Measurements from ENCODE around the gene THSD7A. TPM values are rescaled to one million over a fixed set of nuclear protein-coding genes. Genes with fewer than 3 reads are reported as not detected.

THSD7A gene
- total and polyA plus RNA-seq, 2 of the 4 experiments (the other 2 are of a cell fraction), result 0.02 to 0.18 TPM

- Histone ChIP-seq H3K4me3 (ENCODE audit: insufficient read depth, low read depth, low read length) (no peak overlapping the region), H2AK9ac (replicated peaks; ENCODE audit: low read depth, low read length, poor library complexity) (no peak overlapping the region), H3K9me1 (ENCODE audit: insufficient read depth, low read length) (no peaks in the 10 kb centered on the region), H4K91ac (ENCODE audit: insufficient read depth, low read depth, low read length) (no peak overlapping the region), H2BK120ac (ENCODE audit: low read depth, low read length) (no peak overlapping the region), H3K4ac (ENCODE audit: low read depth, low read length) (no peak overlapping the region), H3K9ac (ENCODE audit: low read depth, low read length) (no peak overlapping the region), H3K4me1 (ENCODE audit: control insufficient read depth, insufficient read depth, low read length) (no peaks in the 10 kb centered on the region), H3K27me3 (ENCODE audit: control insufficient read depth, insufficient read depth, low read length) (no peaks in the 10 kb centered on the region), H3K36me3 (ENCODE audit: control insufficient read depth, insufficient read depth, low read length) (no peaks in the 10 kb centered on the region), H2AFZ (replicated peaks; ENCODE audit: low read length, poor library complexity) (no peak overlapping the region), H3K14ac (replicated peaks; ENCODE audit: low read depth, low read length) (no peak overlapping the region), H3K18ac (ENCODE audit: low read depth, low read length) (no peak overlapping the region), H2BK5ac (ENCODE audit: low read depth, low read length, poor library complexity, severe bottlenecking) (no peak overlapping the region), H4K8ac (ENCODE audit: low read depth in 2 of 2, low read length in 2 of 2) (no peak overlapping the region), H4K20me1 (ENCODE audit: insufficient read depth, low read length) (no peaks in the 10 kb centered on the region), H3K23ac (ENCODE audit: low read depth, low read length) (no peak overlapping the region), H3K27ac (ENCODE audit: insufficient read depth, low read length) (no peak overlapping the region), H3K79me1 (ENCODE audit: low read depth in 1 of 2, low read length in 2 of 2) (no peaks in the 10 kb centered on the region), H3K9me3 (ENCODE audit: control insufficient read depth, insufficient read depth, low read length) (no peaks in the 10 kb centered on the region), H3K4me2 (ENCODE audit: low read depth, low read length) (no peak overlapping the region), H4K5ac (ENCODE audit: low read depth, low read length) (no peak overlapping the region), H2BK15ac (ENCODE audit: low read depth, low read length) (no peak overlapping the region), H3K56ac (ENCODE audit: extremely low read depth, insufficient read depth, low read length) (no peak overlapping the region), H2AK5ac (ENCODE audit: low read depth, low read length) (no peak overlapping the region), H2BK20ac (ENCODE audit: low read depth, low read length) (no peak overlapping the region)
- TF ChIP-seq MXI1 (IDR thresholded peaks at IDR 0.05; ENCODE audit: borderline replicate concordance, low read depth, low read length) (no peak), CHD1 (IDR thresholded peaks at IDR 0.05; ENCODE audit: low read depth, low read length) (no peak), CTCF (conservative IDR thresholded peaks at IDR 0.05; ENCODE audit: low read depth, low read length) (no peak), POLR2A (IDR thresholded peaks at IDR 0.05; ENCODE audit: low read depth, low read length) (no peak), RCOR1 (IDR thresholded peaks at IDR 0.05; ENCODE audit: insufficient replicate concordance, low read length) (no peak), SMC3 (IDR thresholded peaks at IDR 0.05; ENCODE audit: low read depth, low read length) (no peak)
- TF ChIP-seq, protein P1, sequence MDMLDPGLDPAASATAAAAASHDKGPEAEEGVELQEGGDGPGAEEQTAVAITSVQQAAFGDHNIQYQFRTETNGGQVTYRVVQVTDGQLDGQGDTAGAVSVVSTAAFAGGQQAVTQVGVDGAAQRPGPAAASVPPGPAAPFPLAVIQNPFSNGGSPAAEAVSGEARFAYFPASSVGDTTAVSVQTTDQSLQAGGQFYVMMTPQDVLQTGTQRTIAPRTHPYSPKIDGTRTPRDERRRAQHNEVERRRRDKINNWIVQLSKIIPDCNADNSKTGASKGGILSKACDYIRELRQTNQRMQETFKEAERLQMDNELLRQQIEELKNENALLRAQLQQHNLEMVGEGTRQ (IDR thresholded peaks at IDR 0.05; ENCODE audit: low read depth, low read length), result no peak
- WGBS, 2 experiments (ENCODE audit: extremely low coverage in 2 of 2, insufficient read length in 1 of 2), result no CpG with 5 or more reads among the region's 2 CpGs
- POLR2A ChIA-PET (ENCODE audit: unreplicated experiment), result no interaction called here
- intact Hi-C loops (cut with micrococcal nuclease), result no loop called here
- no peak for DNase-seq
- in situ Hi-C loops (cut with MboI; ENCODE audit: low sequenced_read_pairs), result no loop called here
- CTCF ChIA-PET, result interaction anchor here (1.4 kb wide), 1 partner anchor 17 kb away, joined by 3 read pairs; no protein-coding TSS in a partner anchor
- BruUV-seq (replicated peaks), result no TSS peak
- no peak for ATAC-seq (ENCODE audit: low read depth)
- dilution Hi-C loops (cut with HindIII; ENCODE audit: low sequenced_read_pairs, unreplicated experiment), result no loop called here
Measured at GRCh38 chr7:11707606-11708193, 124.3 kb downstream of the THSD7A start.

All from IMR-90 (cell line).